ENCODE measurements around the gene MDFIC2.
"Not testable (repeated sequence)": the region's sequence is repeated elsewhere in the genome, so short reads cannot be mapped to it uniquely, and the experiment has no call there.

Gene MDFIC2

DNA sequence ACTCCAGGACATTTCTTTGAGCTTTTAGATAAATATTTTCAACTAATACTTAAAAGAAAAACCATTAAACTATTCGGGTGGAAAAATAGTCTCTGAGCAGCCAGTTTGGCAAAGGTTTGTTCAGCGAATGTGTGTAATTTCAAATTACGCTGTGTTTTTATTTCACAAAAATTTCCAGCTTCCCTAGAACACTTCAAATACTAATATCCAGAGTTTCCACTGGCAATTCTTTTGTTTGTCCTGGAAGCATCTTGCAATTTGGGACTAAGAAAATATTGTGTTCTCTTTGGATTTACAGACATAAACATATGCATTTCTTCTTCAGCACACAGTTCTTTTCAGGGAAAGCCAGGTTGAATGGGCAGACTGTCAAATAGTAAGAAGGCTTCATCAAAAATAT lies 61.9 kb downstream of the MDFIC2 start:
- no peak for DNase-seq

DNA sequence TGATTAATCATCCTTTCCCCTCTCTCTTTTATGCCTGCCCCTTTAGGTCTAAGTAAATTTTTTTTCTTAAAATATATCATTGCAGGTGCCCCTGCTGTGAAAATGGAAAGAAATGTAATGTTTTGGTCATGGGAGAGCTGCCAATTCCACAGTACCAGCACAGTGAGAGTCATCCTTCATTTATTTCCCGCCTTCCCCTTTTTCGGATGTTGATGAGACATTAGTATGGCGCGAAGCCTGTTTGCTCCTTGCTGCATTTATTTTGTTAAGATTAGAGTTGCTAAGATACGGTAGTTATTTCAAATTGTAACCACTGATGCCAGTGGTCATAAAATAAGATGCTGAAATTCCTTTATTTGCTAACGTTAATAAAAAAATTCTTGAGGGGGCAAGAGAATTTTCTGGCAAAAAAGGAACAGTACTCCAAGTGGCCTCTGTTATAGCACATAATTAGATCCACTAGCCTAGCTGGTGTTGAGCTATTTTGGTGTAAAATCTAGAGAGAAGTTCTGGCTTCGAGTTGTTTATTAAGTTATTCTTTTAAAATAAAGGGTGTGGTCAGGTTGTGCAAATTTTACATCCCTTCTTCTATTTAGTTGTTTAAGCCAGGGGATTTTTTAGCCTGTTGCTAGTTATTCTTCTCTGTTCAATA lies 62.8 kb downstream of the MDFIC2 start:
- no peak for DNase-seq

GRCh38 chr3:70248856-70249255 lies 63.6 kb downstream of the MDFIC2 start:
- DNase-seq = no peak

GRCh38 chr3:70247955-70248354 lies 64.5 kb downstream of the MDFIC2 start:
- DNase-seq = no peak

GRCh38 chr3:70245746-70246525 lies 66.5 kb downstream of the MDFIC2 start:
- no peak for DNase-seq

- no peak for DNase-seq
Measured at GRCh38 chr3:70244422-70244821, 68.0 kb downstream of the MDFIC2 start.

- no peak for DNase-seq
Measured at GRCh38 chr3:70242297-70242882, 70.0 kb downstream of the MDFIC2 start.

DNA sequence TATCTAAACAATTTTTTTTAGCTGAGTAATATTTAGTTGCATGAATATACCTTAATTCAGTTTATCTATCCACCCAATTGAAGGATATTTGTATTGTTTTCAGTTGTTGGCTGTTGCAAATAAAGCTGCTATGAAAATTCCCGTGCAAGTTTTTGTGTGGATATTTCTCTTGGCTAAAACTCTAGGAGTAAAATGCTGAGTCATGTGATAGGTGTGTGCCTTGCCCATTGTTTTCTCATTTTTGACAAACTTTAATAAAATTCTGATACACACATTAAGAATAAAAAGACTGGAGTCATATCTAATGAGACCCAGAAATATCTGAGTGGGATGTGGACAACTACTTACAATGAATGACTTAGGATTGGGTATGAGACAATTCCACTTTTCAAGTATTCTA lies 78.6 kb downstream of the MDFIC2 start:
- no peak for DNase-seq

DNA sequence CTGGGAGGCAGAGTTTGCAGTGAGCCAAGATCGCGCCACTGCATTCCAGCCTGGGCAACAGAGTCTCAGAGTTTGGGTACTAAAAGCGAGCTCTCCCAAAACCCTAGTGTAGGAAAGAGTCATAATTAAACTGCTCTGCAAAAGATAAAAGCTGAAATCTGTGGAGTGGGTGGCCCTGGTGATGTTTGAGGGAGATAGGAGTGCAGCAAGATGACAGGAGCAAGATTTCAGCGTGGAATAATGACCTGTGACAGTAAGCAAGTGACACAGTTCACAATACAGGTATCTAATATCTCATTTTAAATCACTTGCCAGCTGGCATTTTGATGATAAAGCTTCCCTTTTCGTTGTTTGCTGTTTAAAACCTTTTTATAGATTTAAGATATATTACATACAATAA lies 79.3 kb downstream of the MDFIC2 start:
- no peak for DNase-seq

DNA sequence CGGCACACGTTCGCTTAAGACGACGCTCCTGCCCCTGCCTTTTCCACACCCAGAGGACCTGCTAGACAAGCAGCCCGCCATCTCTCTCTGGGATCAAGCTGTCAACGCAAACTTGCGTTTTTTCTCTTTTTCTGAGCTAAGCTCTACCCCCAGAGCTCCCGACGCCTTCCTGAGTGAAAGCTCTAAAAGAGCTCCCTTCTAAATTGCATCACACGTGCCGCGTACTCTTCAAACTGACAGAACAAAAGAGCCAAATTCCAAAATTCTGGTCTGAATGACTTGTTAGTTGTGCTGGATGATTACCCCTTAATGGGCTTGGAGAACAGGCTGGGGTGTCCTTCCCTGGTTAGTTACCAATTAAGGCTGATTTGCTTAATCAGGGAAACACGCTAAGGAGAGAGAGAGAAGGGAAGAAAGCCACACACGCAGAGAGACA lies 81.2 kb downstream of the MDFIC2 start:
- no peak for DNase-seq

DNA sequence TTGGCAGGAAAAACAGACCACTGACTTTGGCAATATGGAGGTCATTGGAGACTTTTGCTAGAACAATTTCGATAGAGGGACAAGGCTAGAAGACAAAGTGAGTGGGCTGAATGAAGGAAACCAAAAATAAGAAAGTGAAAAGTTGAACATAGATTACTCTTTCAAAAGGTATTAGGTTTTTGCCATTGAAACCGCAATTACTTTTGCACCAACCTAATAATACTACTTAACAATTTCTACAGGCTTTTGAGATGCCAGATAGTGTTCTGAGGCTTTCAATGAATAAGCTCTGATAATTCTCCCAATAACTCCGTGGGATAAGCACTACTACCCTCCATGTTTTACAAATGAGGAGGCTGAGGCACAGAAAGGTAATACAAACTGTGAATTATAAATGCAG lies 85.0 kb downstream of the MDFIC2 start:
- no peak for DNase-seq

DNA sequence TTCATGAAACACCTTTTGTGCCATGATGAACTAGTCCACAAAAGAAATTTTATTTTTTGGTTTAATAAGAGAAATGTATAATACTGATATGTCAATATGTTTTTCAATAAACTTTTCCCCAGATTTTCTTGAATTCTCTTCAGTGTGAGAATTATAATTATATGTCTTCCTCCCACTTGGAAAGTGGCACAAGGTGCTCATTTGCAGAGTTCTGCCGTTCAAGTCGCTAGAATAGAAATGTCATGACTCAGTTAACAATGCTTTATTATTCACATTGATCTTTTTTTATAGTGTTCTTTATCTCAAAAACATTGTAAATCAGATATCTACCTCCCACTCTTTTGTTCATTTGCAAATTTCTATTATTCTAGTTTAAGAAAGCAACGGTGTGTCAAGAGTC lies 87.3 kb downstream of the MDFIC2 start:
- DNase-seq = no peak

- DNase-seq = no peak
Measured at GRCh38 chr3:70224337-70224736, 88.1 kb downstream of the MDFIC2 start.

- DNase-seq = no peak
Measured at GRCh38 chr3:70218471-70218870, 94.0 kb downstream of the MDFIC2 start.

- not testable (repeated sequence) for DNase-seq
Measured at GRCh38 chr3:70211274-70211673, 101.2 kb downstream of the MDFIC2 start.

GRCh38 chr3:70201975-70202374 lies 110.5 kb downstream of the MDFIC2 start:
- no peak for DNase-seq

- no peak for DNase-seq
Measured at GRCh38 chr3:70189884-70190473, 122.5 kb downstream of the MDFIC2 start.

- no peak for DNase-seq
Measured at GRCh38 chr3:70186221-70186620, 126.2 kb downstream of the MDFIC2 start.

- no peak for DNase-seq
Measured at GRCh38 chr3:70185661-70186060, 126.8 kb downstream of the MDFIC2 start.

- DNase-seq = no peak
Measured at GRCh38 chr3:70183781-70184504, 128.5 kb downstream of the MDFIC2 start.

DNA sequence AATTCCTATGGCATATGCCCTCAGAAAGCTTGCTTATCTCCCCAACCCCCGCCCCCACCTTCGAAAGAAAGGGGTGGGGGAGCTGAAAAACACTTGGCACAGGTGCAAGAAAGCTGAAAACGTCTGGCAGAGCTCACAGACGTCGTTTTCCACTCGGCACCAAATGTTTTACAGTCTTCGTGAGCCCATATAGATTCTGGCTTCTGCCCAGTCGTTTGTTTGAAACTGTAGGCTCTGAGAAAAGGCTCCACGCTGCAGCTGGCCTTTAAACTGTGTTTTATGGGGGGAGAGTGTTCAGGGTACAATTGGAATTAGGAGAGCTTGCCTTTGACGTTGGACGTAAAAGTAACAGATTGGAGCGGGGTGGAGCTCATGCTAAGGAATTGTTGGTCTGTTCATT lies 130.3 kb downstream of the MDFIC2 start:
- DNase-seq = no peak

DNA sequence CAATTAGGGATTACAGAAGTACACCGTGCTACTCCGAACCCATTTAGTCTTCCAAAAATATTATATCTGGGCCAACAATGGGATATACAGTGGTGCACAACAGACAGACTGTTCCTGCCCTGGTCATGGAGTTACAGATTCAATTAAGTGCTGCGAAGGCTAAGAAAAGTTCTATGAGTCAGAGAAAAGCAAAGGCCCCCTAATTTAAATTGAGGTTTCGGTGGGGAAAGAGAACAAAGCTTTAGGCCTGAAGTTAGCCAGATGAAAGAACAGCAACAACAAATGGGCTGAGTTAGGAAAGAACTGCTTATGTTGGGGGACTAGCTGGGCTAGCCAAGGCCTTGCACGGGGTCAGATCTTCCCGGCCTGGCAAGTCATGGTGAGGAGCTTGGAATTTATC lies 131.8 kb downstream of the MDFIC2 start:
- no peak for DNase-seq

DNA sequence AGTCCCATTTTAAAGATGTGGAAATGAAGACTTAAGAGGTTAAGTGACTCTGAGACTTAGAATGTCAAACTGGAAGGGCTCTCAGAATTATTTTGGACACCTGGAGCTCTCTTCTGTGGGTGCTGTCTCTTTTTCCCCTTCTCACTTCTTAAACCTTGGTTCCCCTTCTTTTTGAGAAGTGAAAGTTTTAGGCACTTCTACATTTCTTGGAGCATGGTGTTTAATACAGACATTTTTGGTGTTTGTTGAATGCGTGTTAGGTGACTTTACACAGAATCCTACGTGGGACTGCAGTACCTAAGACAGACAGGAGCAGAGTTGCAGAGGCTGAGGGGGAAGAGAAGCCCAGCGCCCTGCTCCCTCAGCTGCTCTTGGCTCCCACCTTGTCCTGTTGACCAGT lies 133.3 kb downstream of the MDFIC2 start:
- DNase-seq = no peak

Data from activated CD4-positive, alpha-beta T cell treated with anti-CD3 and anti-CD28 coated beads, Interleukin-2, Interleukin-6, amounts not matched to agents 100 ng/mL and 50 ng/mL, durations not matched to agents 16 hours and 8 hours (primary cell).